ENCODE measurements around the gene COBL.

COBL gene

GRCh38 chr7:51286401-51286800 lies 30.2 kb downstream of the COBL start:
- no peaks in the 10 kb centered on the region for H3K9me2 ChIP-seq (replicated peaks; ENCODE audit: control insufficient read depth, low read length)
- no peaks in the 10 kb centered on the region for H3F3A ChIP-seq (ENCODE audit: control insufficient read depth, insufficient read depth)
- no peaks in the 10 kb centered on the region for H3K79me2 ChIP-seq (ENCODE audit: control insufficient read depth, low read length)
- H3K36me3 ChIP-seq (ENCODE audit: control insufficient read depth, low read length), result no peaks in the 10 kb centered on the region
- H3K9me3 ChIP-seq (ENCODE audit: control insufficient read depth, insufficient read depth, low read length), result no peaks in the 10 kb centered on the region
- no peaks in the 10 kb centered on the region for H4K20me1 ChIP-seq (ENCODE audit: control insufficient read depth, insufficient read depth, low read depth, low read length)
- no peaks in the 10 kb centered on the region for H3K27me3 ChIP-seq (ENCODE audit: control insufficient read depth, low read length)
- TF ChIP-seq EZH2phosphoT487 (IDR thresholded peaks at IDR 0.05; ENCODE audit: borderline replicate concordance, low read length), result no peak
- TF ChIP-seq, protein P1, sequence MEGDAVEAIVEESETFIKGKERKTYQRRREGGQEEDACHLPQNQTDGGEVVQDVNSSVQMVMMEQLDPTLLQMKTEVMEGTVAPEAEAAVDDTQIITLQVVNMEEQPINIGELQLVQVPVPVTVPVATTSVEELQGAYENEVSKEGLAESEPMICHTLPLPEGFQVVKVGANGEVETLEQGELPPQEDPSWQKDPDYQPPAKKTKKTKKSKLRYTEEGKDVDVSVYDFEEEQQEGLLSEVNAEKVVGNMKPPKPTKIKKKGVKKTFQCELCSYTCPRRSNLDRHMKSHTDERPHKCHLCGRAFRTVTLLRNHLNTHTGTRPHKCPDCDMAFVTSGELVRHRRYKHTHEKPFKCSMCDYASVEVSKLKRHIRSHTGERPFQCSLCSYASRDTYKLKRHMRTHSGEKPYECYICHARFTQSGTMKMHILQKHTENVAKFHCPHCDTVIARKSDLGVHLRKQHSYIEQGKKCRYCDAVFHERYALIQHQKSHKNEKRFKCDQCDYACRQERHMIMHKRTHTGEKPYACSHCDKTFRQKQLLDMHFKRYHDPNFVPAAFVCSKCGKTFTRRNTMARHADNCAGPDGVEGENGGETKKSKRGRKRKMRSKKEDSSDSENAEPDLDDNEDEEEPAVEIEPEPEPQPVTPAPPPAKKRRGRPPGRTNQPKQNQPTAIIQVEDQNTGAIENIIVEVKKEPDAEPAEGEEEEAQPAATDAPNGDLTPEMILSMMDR (IDR thresholded peaks at IDR 0.05; ENCODE audit: low read depth, low read length, poor library complexity, severe bottlenecking), result no peak
- no peak overlapping the region for H3K4me2 ChIP-seq (ENCODE audit: low read length)
- H3K4me3 ChIP-seq (ENCODE audit: low read length), result no peak overlapping the region
- H3K4me1 ChIP-seq (ENCODE audit: control insufficient read depth, low read length), result no peaks in the 10 kb centered on the region
- H3K27ac ChIP-seq (ENCODE audit: low read depth, low read length), result no peak overlapping the region

- no peak for TF ChIP-seq EZH2phosphoT487 (IDR thresholded peaks at IDR 0.05; ENCODE audit: borderline replicate concordance, low read length)
- TF ChIP-seq, protein P1 (IDR thresholded peaks at IDR 0.05; ENCODE audit: low read depth, low read length, poor library complexity, severe bottlenecking), result no peak
- H3K27me3 ChIP-seq (ENCODE audit: control insufficient read depth, low read length), result no peaks in the 10 kb centered on the region
- H3K4me2 ChIP-seq (ENCODE audit: low read length), result no peak overlapping the region
These were observed 36.5 kb downstream of the COBL start for GRCh38 chr7:51280156-51280555.

DNA sequence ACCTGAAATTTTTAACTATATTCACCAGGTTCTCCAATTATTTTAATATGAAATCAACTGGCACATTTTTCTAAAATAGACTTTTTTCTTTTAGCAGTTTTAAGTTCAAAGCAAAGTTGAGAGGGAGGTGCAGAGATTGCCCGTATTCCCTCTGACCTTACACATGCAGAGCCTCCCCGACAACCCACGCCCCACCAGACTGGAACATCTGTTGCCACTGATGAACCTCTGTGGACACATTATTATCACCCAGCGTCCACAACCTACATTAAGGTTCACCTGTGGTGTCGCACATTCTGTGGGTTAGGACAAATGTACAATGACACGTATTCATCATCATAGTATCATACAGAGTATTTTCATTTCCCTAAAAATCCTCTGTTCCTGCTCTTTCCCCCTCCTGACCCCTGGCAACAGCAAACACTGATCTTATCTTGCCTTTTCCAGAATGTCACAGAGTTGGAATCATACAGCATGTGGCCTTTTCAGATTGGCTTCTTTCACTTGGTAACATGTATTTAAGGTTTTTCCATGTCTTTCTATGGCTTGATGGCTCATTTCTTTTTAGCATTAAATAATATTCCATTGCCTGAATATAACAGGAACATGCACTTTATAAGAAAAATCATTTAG lies 37.1 kb downstream of the COBL start:
- Histone ChIP-seq H3K36me3 (ENCODE audit: control insufficient read depth, low read length) (no peaks in the 10 kb centered on the region), H3K27ac (ENCODE audit: low read depth, low read length) (no peak overlapping the region), H3K4me3 (ENCODE audit: low read length) (no peak overlapping the region), H3K9me2 (replicated peaks; ENCODE audit: control insufficient read depth, low read length) (no peaks in the 10 kb centered on the region), H3K4me1 (ENCODE audit: control insufficient read depth, low read length) (no peaks in the 10 kb centered on the region), H3K79me2 (ENCODE audit: control insufficient read depth, low read length) (no peaks in the 10 kb centered on the region), H3K9me3 (ENCODE audit: control insufficient read depth, insufficient read depth, low read length) (no peaks in the 10 kb centered on the region), H4K20me1 (ENCODE audit: control insufficient read depth, insufficient read depth, low read depth, low read length) (no peaks in the 10 kb centered on the region), H3K4me2 (ENCODE audit: low read length) (no peak overlapping the region), H3F3A (ENCODE audit: control insufficient read depth, insufficient read depth) (no peaks in the 10 kb centered on the region), H3K27me3 (ENCODE audit: control insufficient read depth, low read length) (no peaks in the 10 kb centered on the region)
- TF ChIP-seq EZH2phosphoT487 (IDR thresholded peaks at IDR 0.05; ENCODE audit: borderline replicate concordance, low read length), result no peak
- TF ChIP-seq, protein P1 (IDR thresholded peaks at IDR 0.05; ENCODE audit: low read depth, low read length, poor library complexity, severe bottlenecking), result no peak

More at GRCh38 chr7:51280156-51280555, 36.5 kb downstream of the COBL start:
- Histone ChIP-seq H3K9me3 (ENCODE audit: control insufficient read depth, insufficient read depth, low read length) (no peaks in the 10 kb centered on the region), H3K9me2 (replicated peaks; ENCODE audit: control insufficient read depth, low read length) (no peaks in the 10 kb centered on the region), H3K4me3 (ENCODE audit: low read length) (no peak overlapping the region), H4K20me1 (ENCODE audit: control insufficient read depth, insufficient read depth, low read depth, low read length) (no peaks in the 10 kb centered on the region), H3K27ac (ENCODE audit: low read depth, low read length) (no peak overlapping the region), H3F3A (ENCODE audit: control insufficient read depth, insufficient read depth) (no peaks in the 10 kb centered on the region), H3K36me3 (ENCODE audit: control insufficient read depth, low read length) (no peaks in the 10 kb centered on the region), H3K79me2 (ENCODE audit: control insufficient read depth, low read length) (no peaks in the 10 kb centered on the region), H3K4me1 (ENCODE audit: control insufficient read depth, low read length) (no peaks in the 10 kb centered on the region)
